MCF 10A (cell line): ENCODE results near the gene LRRC37A. TPM values are rescaled to one million over a fixed set of nuclear protein-coding genes. Genes with fewer than 3 reads are reported as not detected.
"Not testable (repeated sequence)": the region's sequence is repeated elsewhere in the genome, so short reads cannot be mapped to it uniquely, and the experiment has no call there.

ENCODE experiments used
- BruUV-seq: library from RNA; stranded (reverse); fragments of 400-500 nt; replicated peaks from 2 replicates; lab custom pipeline; 2021; lab: Mats Ljungman, UMichigan
- CTCF ChIA-PET: fragments of 300-600 bp; sonication (Branson Sonifier 250); formaldehyde crosslinking; extraction: SDS; loops from one replicate; lab custom pipeline; 2021; ENCODE audit warnings: antibody characterized with exemption, inconsistent platforms; lab: Yijun Ruan, JAX
- POLR2A ChIA-PET: fragments of 300-600, 350-650 bp; sonication (Branson Sonifier 250); formaldehyde crosslinking; extraction: SDS; loops from one replicate; lab custom pipeline; 2020; ENCODE audit warnings: antibody characterized with exemption, inconsistent platforms; lab: Yijun Ruan, JAX
- DNase-seq: peaks from one replicate; pipeline ENCODE4 v3.0.0-alpha.2; 2018; ENCODE audit not compliant: unreplicated experiment
- H3K27ac Mint-ChIP-seq: one replicate; pipeline ENCODE4 v1.8.0; 2022; ENCODE audit warnings: mild to moderate bottlenecking, low read depth, mixed read lengths; ENCODE audit not compliant: unreplicated experiment
- H3K27me3 Mint-ChIP-seq: one replicate; pipeline ENCODE4 v1.8.0; 2022; ENCODE audit warnings: mixed read lengths; ENCODE audit not compliant: insufficient read depth, unreplicated experiment
- H3K36me3 Mint-ChIP-seq: one replicate; pipeline ENCODE4 v1.8.0; 2022; ENCODE audit warnings: mild to moderate bottlenecking, moderate library complexity, mixed read lengths; ENCODE audit not compliant: insufficient read depth, unreplicated experiment
- H3K4me1 Mint-ChIP-seq: one replicate; pipeline ENCODE4 v1.8.0; 2022; ENCODE audit warnings: mixed read lengths; ENCODE audit not compliant: insufficient read depth, unreplicated experiment
- H3K4me3 Mint-ChIP-seq: one replicate; pipeline ENCODE4 v1.8.0; 2022; ENCODE audit warnings: mild to moderate bottlenecking, moderate library complexity, mixed read lengths; ENCODE audit not compliant: unreplicated experiment
- H3K9me3 Mint-ChIP-seq: one replicate; pipeline ENCODE4 v1.8.0; 2022; ENCODE audit warnings: mixed read lengths; ENCODE audit not compliant: unreplicated experiment
- intact Hi-C: fragments of 100-400 bp; cut with micrococcal nuclease; formaldehyde crosslinking; loops from 2 replicates; pipeline ENCODE4 v1.14.1; 2022
- total RNA-seq: library from RNA; stranded (reverse); gene quantifications from 2 replicates; pipeline ENCODE4 v1.2.3, GENCODE V29; 2022

Gene LRRC37A
- total RNA-seq, 1 experiment from 2014 or later = 1.7 TPM

DNA sequence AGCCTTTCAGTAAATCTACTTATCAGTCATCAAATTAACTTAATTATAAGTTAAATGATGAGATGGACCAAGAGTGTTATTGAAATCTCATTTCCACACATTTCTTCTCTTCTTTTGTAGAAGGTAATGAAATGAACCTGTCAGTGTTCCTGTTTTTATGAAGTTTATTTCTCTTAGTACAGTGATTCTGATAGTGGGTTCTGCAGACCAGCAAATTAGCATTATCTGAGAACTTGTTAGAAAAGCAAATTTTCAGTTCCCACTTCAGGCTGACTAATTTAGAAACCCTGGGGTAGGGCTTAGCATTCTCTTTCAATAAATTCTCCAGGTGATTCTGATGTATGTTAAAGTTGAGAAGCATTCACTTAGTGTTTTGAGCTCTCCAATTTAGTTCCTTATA, 90.6 kb downstream of the LRRC37A start:
- CTCF ChIA-PET, H3K9me3 Mint-ChIP-seq, H3K36me3 Mint-ChIP-seq, BruUV-seq, DNase-seq, H3K4me1 Mint-ChIP-seq, intact Hi-C loops, H3K27ac Mint-ChIP-seq, POLR2A ChIA-PET, H3K4me3 Mint-ChIP-seq, H3K27me3 Mint-ChIP-seq: not testable (repeated sequence)

Other genes with a start within 250 kb of the LRRC37A start
- 67.1 and 69.0 TPM in 2 replicates for gene KANSL1, start 101.7 kb upstream of the LRRC37A start, total RNA-seq
- gene ARL17B, start 66.6 kb downstream of the LRRC37A start, total RNA-seq = 12.5 and 14.2 TPM in 2 replicates
- gene LRRC37A2, start 217.3 kb downstream of the LRRC37A start, total RNA-seq = 5.5 and 6.1 TPM in 2 replicates